Fibroblast of skin of scalp (primary cell): ENCODE measurements around the gene BRICD5. TPM values are rescaled to one million over a fixed set of nuclear protein-coding genes. Genes with fewer than 3 reads are reported as not detected.
"Not testable (repeated sequence)": the region's sequence is repeated elsewhere in the genome, so short reads cannot be mapped to it uniquely, and the experiment has no call there.

Experiments used
- DNase-seq: peaks from one replicate; pipeline ENCODE4 v3.0.0-alpha.2; 2013
- polyA plus RNA-seq, 2 experiments: library from polyadenylated mRNA; unstranded; fragments of 120-200 nt; gene quantifications; one replicate each; pipeline ENCODE4 v1.2.1, GENCODE V29; 2013; ENCODE audit not compliant: insufficient read length in 2 of 2

BRICD5 gene
- polyA plus RNA-seq (2013, experiment 1 of 2; ENCODE audit: insufficient read length), result 1.8 TPM
- 3.5 TPM for polyA plus RNA-seq (2013, experiment 2 of 2; ENCODE audit: insufficient read length)

DNA sequence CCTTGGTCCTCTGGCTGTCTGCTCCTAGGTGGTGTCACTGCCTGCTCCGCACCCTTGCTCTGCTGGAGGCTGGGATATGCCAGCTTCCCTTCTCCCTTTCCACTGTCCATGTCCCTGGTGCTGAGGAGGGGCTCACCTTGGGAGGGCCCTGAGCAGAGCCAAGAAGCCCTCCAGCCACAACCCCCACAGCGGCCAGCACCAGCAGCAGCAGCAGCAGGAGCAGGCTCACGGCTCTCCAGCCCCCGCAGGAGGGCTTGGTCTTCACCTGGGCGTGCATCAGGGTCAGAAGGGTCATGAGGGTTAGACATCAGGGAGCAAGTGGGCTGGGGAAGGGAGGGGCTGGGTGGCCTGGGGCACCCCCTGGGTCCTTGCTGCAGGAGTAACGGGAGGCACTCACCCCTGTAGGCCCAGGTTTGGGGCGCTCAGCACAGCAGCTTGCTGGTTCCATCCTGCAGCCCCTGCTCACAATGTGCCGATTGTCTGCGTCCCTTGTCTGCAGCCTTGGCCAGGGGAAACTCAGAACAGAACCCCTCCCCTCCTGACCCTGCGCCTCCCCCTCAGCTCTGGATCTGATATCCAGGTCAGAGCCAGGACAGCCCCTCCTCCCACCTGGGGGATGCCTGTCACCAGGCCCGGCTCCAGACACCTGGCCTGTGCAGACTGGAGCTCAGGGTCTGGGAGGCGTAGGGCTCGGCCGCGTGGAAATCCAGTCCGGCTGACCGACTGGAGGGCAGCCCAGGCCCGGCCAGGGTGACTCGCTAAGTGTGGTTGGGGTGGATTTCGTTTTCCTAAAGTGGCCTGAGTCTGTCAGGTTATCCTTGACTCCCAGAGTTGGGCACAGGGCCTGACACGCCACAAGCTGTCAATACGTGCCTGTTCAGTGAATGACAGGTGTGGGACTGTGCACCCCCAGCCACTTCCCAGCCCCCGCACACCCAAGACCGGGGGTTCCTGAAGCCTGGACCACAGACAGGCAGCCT lies at the start of gene BRICD5:
Gene BRICD5, minus strand, starts transcription at position 478 of the 980 bp plus-strand sequence. Its CDS starts 30 bp downstream, at position 448.
- DNase-seq, result no peak

DNA sequence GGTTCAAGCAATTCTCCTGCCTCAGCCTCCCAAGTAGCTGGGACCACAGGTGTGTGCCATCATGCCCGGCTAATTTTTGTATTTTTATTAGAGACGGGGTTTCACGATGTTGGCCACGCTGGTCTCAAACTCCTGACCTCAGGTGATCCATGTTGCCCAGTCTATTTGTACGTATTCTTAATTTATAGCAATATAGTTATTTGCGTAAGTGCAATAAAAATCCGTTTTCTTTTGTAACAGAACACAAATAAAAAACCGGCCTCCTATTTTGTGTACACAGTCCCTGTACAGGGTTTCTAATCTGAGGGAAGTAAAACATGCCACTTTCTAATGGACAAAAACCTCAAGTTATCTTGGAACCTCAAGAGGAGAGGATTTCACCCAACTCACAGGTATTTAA lies 49.6 kb upstream of the BRICD5 start:
- no peak for DNase-seq

DNA sequence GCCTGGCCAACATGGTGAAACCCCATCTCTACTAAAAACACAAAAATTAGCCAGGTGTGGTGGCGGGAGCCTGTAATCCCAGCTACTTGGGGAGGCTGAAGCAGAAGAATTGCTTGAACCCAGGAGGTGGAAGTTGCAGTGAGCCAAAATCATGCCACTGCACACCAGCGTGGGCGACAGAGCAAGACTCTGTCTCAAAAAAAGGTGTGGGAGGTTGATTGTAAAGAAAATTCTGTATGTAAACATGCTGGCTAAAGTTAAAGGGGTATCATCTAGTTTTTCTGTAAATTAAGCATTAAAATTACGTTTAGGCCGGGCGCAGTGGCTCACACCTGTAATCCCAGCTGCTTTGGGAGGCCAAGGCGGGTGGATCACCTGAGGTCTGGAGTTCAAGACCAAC lies 47.9 kb upstream of the BRICD5 start:
- not testable (repeated sequence) for DNase-seq

DNA sequence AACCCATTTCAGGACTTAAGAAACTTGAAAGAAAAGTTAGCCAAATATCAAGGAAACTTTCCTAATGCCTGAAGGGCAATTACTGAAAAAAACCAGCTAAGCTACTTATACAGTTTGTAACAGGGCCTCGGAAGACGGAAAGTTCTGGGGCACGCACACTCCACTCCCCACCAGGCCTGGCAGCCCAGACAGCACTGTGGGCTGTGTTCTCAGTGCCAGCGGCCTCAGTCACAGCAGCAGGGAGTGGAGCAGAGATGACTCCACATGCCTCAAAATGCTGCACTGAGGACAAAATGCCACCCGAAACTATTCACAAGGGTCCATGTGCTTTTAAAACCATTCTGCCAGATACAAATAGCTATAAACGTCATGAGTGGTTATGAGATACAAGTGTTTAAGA lies 47.1 kb upstream of the BRICD5 start:
- DNase-seq, result no peak

DNA sequence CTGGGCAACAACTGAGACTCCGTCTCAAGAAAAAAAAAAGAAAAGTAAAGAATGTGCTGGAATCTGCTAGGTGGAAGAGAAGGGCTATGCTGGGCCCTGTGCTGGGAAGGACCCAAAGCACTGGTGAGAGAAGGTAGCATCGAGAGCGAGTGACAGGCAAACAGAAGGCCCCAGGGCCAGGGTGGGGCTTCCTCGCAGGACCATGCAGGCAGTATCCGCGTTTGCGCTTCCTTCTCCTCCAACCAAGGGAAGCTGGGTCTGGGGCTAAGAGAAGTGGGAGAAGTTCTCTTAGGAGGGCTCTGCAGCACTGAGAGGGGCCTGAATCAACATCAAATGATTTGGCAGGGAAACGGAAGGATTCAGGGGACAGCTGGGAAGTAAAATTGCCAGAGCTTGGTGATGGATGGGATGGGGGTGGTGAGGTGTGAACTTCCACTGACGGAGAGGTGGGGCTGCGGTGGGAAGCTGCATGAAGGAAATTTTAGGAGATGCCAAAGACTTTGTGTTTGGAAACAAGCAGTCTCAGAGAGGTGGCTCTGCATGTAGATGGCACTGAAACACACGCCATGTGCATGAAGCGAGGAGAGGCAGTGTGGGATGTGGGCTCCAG lies 46.0 kb upstream of the BRICD5 start:
- no peak for DNase-seq

DNA sequence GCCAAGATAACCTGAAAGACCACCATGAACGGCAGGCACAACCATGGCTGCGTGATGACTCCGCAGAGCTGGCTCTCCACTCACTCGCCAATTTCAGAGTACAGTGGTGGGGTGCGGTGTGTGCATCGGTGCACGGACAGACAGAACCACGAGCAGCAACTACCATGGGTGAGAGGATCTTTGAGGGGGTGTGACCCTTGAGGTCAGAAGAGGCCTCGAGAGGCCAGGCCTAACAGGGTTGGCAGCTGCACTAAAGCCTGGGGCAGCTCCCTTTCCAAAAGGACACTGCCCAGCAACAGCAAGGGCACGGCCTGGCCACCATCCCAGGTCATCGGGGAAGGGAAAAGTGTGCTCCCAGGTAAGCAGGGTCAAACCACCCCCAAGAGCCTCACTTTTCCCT lies 42.6 kb upstream of the BRICD5 start:
- no peak for DNase-seq

DNA sequence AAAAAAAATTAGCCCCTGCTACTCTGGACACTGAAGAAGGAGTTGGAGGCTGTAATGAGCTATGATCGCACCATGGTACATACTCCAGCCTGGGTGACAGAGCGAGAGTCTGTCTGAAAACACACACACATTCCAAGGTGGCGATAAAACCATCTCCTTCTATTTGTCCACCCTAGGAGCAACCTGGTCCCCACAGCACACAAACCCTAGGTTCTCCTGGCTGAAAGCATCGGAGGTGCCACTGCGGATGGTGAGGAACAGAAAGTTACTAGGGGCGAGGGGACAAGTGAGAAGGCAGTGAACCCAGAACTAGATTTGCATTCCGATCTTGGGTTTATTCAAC lies 42.1 kb upstream of the BRICD5 start:
- DNase-seq, result no peak

DNA sequence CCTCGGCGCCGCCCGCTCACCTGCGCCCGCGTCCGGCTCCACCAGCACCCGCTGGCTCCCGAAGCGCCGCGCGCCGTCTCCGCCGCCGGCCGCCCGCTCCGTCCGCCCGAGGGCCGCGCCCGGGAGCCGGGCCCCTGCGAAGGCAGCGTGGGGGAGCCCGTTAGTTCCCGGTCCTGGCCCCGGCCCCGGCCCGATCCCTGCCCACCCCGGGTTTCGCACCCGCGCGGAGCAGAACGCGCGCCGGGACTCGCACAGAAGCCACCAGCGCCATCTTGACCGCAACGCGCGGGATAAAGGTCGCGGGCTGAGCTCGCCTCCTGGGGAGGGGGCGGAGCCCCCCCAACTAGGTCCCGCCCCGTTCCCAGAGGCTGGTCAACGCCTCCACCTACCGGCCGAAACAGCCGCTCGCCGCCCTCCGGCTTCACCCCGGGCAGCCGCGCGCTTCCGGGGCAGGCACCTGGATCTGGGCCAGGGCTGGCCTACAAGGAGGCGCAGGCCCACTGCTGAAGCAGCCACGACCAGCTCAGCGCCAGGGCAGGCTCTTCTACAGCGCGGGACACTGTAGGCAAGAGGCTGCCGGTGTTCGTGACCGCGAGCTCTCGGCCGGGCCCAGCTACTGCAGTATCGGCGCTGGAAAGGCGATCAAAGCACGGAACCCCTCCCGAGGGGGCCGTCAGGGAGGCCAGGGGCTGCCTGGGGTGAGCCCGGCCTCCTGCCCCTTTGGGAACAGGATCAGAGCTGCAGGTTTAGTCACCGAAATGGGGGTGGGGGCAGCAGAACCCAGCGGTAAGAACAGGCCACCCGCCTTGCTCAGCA lies 40.8 kb upstream of the BRICD5 start, which contains the start of gene ECI1:
Gene ECI1, minus strand, starts transcription at position 292 of the 816 bp plus-strand sequence. Its CDS starts 21 bp downstream, at position 271.
- DNase-seq, result peak; percentile 94

DNA sequence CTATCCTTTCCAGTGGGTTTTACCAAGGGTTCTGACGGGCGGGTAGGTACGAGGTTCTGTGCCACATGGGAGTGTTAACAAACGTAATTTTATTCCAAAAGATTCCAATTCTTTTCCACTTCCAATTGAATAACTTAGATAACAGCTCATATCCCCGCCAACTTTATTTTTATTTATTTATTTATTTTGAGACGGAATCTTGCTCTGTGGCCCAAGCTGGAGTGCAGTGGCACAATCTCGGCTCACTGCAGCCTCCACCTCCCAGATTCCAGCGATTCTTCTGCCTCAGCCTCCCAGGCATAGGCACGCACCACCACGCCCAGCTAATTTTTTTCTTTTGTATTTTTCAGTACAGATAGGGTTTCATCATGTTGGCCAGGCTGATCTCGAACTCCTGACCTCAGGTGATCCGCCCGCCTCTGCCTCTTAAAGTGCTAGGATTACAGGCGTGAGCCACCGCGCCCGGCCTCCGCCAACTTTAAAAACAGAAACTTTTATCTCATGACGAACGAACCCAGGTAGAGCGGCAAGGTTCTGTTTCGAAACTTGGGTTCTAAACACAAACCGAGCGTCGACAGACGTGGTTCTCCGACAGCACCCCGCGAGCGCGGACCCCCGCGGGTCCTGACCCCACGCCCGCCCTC lies 40.1 kb upstream of the BRICD5 start:
- DNase-seq, result peak; percentile 22

DNA sequence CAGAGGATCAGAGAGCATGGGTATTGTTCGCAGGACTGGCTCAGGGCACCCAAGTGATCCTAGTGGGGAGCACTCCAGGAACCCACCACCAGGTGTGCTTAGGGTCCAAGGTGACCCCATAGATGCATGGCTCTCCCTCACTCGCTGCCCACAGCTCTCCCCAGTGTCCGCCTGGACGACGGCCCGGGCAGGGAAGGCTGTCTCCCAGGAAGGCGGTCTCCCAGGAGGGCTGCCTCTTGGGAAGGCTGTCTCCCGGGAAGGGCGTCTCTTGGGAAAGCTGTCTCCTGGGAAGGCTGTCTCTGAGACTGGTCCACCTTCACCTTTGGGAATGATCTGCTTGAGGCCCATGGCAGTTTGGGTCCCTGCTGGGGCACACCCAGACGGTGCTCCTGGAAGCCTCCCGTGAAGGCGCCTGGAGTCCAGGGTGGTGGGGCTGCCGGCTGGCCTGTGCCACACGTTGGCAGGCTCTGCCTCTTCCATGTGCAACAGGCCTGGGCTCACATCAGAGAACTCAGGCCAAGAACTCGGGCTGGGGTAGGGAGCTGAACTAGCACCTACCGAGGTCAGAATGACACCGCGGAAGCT lies 35.7 kb upstream of the BRICD5 start:
- DNase-seq, result no peak

DNA sequence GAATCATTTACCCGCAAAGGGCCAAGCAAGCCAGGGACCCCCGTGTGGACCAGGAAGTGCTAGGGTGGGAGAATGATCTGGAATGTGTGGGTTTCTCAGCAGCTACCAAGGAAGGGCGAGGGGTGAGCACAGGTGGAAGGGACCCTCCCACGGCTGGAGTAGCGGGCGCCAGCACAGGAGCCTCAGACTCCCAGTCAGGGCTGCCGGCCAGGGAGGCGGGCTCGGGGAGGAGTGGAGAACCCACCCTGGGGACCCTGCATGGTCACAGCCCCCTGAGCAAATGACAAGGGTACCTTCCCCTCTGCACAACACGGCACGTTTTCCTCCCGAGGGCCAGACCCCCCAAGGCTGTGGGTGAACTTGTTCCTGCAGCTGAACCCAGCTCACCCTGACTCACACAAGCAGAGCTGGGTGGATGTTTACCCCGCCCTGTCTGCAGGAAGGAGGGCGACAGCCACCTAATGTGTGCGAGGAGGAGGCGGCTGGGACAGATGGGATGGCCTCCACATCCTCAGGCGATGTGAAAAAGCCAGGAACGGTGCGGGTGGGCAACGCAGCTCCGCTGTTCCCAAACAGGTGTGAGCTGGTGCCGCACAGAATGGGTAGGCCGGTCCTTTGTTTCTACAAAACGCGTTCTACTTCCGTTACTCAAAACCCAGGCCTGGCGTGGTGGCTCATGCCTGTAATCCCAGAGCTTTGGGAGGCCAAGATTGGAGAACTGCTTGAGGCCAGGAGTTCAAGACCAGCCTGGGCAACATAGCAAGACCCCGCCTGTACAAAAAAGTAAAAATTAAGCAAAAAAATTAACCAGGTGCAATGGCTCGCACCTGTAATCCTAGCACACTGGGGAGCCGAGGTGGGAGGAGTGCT lies 34.5 kb upstream of the BRICD5 start:
- DNase-seq, result no peak

DNA sequence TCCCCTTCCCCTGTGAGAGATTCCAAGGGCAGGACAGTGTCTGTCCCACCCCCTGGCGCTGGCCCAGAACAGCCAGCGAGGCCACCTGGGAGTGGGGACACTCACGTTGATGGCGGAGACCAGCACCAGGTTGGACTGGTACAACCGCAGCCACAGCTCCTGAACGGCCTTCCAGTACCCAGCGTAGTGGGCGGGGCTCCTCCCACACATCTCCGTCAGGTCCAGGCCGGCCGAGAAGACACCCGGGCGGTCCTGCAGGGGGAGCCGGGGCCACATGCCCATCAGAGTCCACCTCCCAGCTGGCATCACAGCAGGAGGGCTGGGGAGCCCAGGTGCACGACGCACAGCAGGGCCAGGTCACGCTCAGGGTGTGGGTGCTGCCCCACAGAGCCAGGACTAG lies 33.6 kb upstream of the BRICD5 start:
- no peak for DNase-seq

DNA sequence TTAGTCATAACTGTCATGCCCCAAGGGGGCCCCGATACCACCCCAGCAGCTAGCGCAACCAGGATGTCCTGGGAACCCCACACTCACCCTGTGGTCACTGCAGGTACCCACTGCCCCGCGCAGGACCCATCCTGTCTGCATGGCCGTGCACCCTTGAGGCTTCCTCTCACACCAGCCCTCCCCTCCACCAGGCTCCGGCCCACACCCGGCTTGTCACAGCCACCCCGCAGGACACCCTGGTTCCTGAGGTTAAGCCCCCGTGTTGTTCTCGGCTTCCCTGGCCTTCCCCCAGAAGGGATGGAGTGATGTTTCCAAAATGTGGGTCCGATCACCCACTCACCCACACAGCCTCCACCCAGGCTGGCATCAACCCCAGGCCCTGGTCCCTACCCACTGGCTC lies 33.1 kb upstream of the BRICD5 start:
- no peak for DNase-seq

DNA sequence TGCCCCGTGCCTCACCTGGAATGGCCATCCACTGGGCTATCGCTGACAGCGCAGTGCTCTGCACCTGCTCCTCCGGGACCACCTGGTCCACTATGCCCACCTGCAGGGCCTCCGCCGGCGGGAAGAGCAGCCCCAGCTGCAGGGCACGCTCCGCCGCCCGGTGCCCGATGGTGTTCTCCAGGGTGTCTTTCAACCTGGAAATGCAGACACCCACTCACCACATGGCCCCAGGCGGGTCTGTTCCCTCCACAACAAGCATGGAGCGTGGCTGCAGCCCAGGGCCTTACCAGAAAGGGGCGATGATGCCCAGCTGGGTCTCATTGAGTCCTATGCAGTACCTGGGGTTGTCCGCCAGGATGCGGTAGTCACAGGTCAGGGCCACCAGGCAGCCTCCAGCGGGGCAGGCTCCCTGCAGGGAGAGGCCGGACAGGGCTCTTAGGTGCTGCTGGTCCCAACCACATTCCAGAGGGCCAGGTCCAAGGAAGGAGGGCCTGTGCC lies 32.4 kb upstream of the BRICD5 start:
- DNase-seq, result no peak

DNA sequence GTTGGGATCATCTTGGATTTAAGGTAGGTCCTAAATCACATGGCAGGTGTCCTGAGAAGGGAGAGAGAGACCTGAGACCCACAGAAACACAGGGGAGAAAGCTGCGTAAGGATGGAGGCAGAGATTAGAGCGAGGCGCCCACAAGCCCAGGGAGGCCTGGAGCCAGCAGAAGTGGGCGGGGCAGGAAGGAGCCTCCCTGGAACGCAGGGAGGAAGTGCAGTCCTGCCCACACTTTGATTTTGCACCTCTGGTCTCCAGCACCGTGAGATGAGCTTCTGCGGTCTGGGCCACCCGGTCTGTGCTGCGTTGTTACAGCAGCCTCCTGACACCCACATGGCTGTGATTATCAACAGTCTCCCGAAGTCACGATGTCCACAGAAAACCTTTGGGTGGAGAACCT lies 31.9 kb upstream of the BRICD5 start:
- DNase-seq, result no peak

DNA sequence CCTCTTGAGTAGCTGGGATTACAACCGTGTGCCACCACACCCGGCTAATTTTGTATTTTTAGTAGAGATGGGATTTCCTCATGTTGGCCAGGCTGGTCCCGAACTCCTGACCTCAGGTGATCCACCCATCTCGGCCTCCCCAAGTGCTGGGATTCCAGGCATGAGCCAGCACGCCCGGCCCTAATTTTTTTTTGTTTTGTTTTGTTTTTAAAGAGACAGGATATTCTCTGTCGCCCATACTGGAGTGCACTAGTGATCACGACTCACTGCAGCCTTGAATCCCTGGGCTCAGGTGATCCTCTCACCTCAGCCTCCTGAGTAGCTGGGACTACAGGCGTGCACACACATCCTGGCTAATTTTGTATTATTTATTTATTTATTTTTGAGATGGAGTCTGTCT lies 29.7 kb upstream of the BRICD5 start:
- not testable (repeated sequence) for DNase-seq

DNA sequence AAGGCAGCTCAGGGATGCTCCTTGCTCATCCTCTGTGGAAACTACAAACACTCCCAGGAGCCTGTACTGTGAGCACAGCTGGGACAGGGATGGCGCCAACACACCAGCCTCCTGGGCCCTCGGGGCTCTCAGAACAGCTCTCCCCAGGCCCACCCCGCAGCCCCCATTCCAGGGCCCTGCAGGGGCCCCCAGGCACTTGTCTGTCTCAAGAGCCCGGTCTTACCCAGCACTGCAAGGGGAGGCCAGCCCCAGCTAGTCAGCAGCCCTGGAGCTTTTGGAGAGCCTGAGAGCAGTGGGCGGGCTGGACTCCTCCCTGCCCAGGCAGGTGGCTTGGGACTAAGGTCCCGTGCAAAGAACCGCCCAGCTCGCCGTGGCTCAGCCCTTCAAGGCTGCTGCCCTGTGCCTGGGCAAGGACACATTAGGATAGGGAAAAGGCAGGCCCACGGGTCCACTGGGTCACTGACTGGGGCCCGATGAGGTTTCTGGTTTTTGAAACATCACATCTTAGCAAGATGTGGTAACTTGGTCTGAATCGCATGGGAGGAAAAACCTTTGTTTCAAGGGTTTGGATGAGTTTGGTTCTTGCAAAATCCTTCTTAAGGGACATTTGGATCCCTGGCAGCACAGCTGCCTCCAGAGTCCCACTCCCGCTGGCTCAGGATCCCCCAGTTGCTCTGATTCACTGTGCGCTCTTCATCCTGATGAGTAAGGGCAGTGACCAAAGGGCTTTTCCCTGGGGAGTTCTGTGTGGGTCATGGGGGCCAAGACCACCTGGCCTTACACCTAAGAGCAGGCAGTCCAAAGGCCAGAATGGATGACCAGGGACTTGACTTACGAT lies 28.4 kb upstream of the BRICD5 start:
- DNase-seq, result no peak

DNA sequence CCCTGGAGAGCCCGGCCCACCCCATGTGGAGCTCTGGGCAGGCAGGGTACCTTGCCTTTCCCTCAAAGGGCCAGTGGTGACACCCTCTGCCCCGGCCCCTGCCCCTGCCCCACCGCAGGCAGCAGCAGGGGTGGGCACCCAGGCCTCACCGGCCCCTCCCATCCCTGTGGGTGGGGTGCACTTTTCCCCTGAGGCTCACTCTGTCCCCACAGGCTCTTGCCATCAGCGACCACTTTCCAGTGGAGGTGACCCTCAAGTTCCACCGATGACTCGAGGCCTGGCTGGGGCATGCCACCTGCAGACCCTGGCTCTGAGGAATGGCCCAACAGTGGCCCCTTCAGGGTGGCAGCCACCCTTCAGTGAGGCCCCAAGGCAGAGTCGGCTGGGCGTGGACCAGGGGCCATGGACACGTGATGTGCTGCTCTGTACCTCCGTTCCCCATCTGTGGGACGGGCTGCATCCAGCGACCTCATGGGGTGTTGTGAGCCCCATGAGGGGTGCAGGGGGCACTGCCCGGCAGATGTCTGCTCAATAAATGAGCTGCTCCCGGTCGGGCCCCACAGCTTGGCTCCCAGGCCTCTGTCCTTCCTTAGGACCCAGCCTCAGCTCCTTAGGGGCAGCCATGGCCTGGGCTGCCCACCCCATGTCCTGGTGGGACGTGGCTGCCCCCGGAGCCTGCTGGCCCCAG lies 27.6 kb upstream of the BRICD5 start:
- no peak for DNase-seq

DNA sequence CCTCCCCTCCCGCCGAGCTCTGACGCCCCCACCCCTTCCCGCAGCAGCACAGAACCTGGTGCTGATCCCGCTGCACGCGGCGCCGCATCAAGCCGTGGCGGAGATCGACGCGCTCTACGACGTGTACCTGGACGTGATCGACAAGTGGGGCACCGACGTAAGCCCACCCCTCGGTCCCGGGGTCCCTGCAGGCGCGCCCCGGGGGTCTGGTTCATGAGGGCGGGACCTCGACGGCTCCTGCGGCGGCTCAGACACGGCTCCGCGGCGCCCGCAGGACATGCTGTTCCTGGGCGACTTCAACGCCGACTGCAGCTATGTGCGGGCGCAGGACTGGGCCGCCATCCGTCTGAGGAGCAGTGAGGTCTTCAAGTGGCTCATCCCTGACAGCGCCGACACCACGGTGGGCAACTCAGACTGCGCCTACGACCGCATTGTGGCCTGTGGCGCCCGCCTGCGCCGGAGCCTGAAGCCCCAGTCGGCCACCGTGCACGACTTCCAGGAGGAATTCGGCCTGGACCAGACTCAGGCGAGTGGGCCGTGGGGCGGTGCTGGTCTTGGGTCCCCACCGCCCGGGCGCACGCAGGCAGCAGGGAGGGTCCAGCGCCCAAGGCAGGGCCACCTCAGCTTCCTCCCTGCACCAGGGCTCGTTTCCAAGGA lies 27.0 kb upstream of the BRICD5 start:
- no peak for DNase-seq
